HG02759 (cell line): Measurements from ENCODE around the gene CARD8.

Source experiments
- ATAC-seq: cut with Tn5 transposase; IDR thresholded peaks from one replicate; pipeline ENCODE4 v1.9.1; 2021; ENCODE audit warnings: mild to moderate bottlenecking, moderate library complexity; ENCODE audit not compliant: unreplicated experiment

CARD8 gene

GRCh38 chr19:48174445-48175030 lies 81.2 kb downstream of the CARD8 start:
- no peak for ATAC-seq

GRCh38 chr19:48171710-48172109 lies 84.0 kb downstream of the CARD8 start:
- no peak for ATAC-seq

- no peak for ATAC-seq
These were observed 84.8 kb downstream of the CARD8 start for GRCh38 chr19:48170817-48171347.

- peak; percentile 87 for ATAC-seq
These were observed 85.5 kb downstream of the CARD8 start, which contains the start of the genes LIG1 and ZSWIM9 for GRCh38 chr19:48169939-48170803. LIG1 (minus strand) TSS chr19:48170344; CDS start chr19:48165566, 4,778 bp downstream. ZSWIM9 (plus strand) TSS chr19:48170680; CDS start chr19:48171803, 1,123 bp downstream.

GRCh38 chr19:48169578-48169938 lies 86.2 kb downstream of the CARD8 start:
- peak; percentile 7 for ATAC-seq

- no peak for ATAC-seq
These were observed 87.0 kb downstream of the CARD8 start for GRCh38 chr19:48168689-48169088.

GRCh38 chr19:48158210-48158790 lies 97.4 kb downstream of the CARD8 start:
- no peak for ATAC-seq
